Measurements from ENCODE around the gene ILF2.

- TF ChIP-seq MAFG (CRISPR knock-in tag; IDR thresholded peaks at IDR 0.05) = no peak
- TF ChIP-seq TBX3 (IDR thresholded peaks at IDR 0.05; ENCODE audit: borderline replicate concordance) = no peak
Observed at GRCh38 chr1:153651771-153652170, 19.0 kb downstream of the ILF2 start.
